SJSA1 (cell line): ENCODE data around the gene DUSP5. TPM values are rescaled to one million over a fixed set of nuclear protein-coding genes. Genes with fewer than 3 reads are reported as not detected.

Source experiments
- DNase-seq, 2 experiments: peaks; one replicate each; pipeline ENCODE4 v3.0.0-alpha.2; 2015 to 2020; ENCODE audit warnings: low spot score in 2 of 2, low read depth in 1 of 2
- H3K27ac ChIP-seq: fragments of 250-450 bp; sonication (Bioruptor Pico); 2 replicates; pipeline ENCODE4 v1.5.1; 2020; ENCODE audit warnings: mild to moderate bottlenecking, moderate library complexity
- H3K27me3 ChIP-seq: fragments of 250-450 bp; sonication (Bioruptor Pico); replicated peaks from 2 replicates; pipeline ENCODE4 v1.5.1; 2020; ENCODE audit warnings: mild to moderate bottlenecking, moderate library complexity
- H3K36me3 ChIP-seq: fragments of 250-450 bp; sonication (Bioruptor Pico); 2 replicates; pipeline ENCODE4 v1.5.1; 2020; ENCODE audit warnings: mild to moderate bottlenecking
- H3K4me1 ChIP-seq: fragments of 250-450 bp; sonication (Bioruptor Pico); replicated peaks from 2 replicates; pipeline ENCODE4 v1.6.1; 2021; ENCODE audit warnings: mild to moderate bottlenecking
- H3K4me3 ChIP-seq: fragments of 250-450 bp; sonication (Bioruptor Pico); 2 replicates; pipeline ENCODE4 v1.5.1; 2020; ENCODE audit warnings: mild to moderate bottlenecking
- H3K9me3 ChIP-seq: fragments of 250-450 bp; sonication (Bioruptor Pico); replicated peaks from 2 replicates; pipeline ENCODE4 v1.5.1; 2020; ENCODE audit warnings: mild to moderate bottlenecking
- total RNA-seq: library from RNA; depleted of rRNA; stranded (reverse); fragments of >200 nt; shearing (Covaris generic); gene quantifications from 2 replicates; pipeline ENCODE4 v1.2.3, GENCODE V29; 2014

DUSP5 gene
- total RNA-seq, 1 experiment from 2014 or later: 12.9 TPM

GRCh38 chr10:110488332-110488681 is 9.4 kb upstream of the DUSP5 start:
- Histone ChIP-seq H3K27me3 (no peaks in the 10 kb centered on the region), H3K27ac (no peak overlapping the region; the same call in 1 of the 2 replicates), H3K4me3 (no peak overlapping the region), H3K9me3 (no peaks in the 10 kb centered on the region), H3K36me3 (no peaks in the 10 kb centered on the region), H3K4me1 (peaks cover 53% of the 10 kb centered on the region)
- DNase-seq: no peak

- Histone ChIP-seq H3K9me3 (no peaks in the 10 kb centered on the region), H3K4me3 (no peak overlapping the region), H3K27ac (no peak overlapping the region), H3K27me3 (no peaks in the 10 kb centered on the region), H3K4me1 (peaks cover 47% of the 10 kb centered on the region), H3K36me3 (no peaks in the 10 kb centered on the region)
- DNase-seq: no peak
Measured at GRCh38 chr10:110488940-110489339, 8.8 kb upstream of the DUSP5 start.

- DNase-seq: no peak
- no peak overlapping the region for H3K27ac ChIP-seq
- no peaks in the 10 kb centered on the region for H3K9me3 ChIP-seq
- peaks cover 51% of the 10 kb centered on the region for H3K4me1 ChIP-seq
- H3K27me3 ChIP-seq: no peaks in the 10 kb centered on the region
- no peak overlapping the region for H3K4me3 ChIP-seq
- no peaks in the 10 kb centered on the region for H3K36me3 ChIP-seq
Measured at GRCh38 chr10:110490640-110491039, 7.1 kb upstream of the DUSP5 start.

GRCh38 chr10:110491346-110491745 is 6.4 kb upstream of the DUSP5 start:
- Histone ChIP-seq H3K36me3 (no peaks in the 10 kb centered on the region), H3K4me1 (peaks cover 58% of the 10 kb centered on the region)

GRCh38 chr10:110492069-110492822 is 5.5 kb upstream of the DUSP5 start:
- Histone ChIP-seq H3K27me3 (no peaks in the 10 kb centered on the region), H3K9me3 (no peaks in the 10 kb centered on the region), H3K36me3 (no peaks in the 10 kb centered on the region), H3K4me3 (no peak overlapping the region), H3K27ac (no peak overlapping the region), H3K4me1 (peaks cover 54% of the 10 kb centered on the region)
- no peak for DNase-seq

More at GRCh38 chr10:110491346-110491745, 6.4 kb upstream of the DUSP5 start:
- no peak for DNase-seq
- Histone ChIP-seq H3K27ac (no peak overlapping the region), H3K27me3 (no peaks in the 10 kb centered on the region), H3K4me3 (no peak overlapping the region), H3K9me3 (no peaks in the 10 kb centered on the region)

- no peak overlapping the region for H3K4me3 ChIP-seq
Measured at GRCh38 chr10:110493832-110494426, 3.8 kb upstream of the DUSP5 start.

GRCh38 chr10:110494532-110494931 is 3.2 kb upstream of the DUSP5 start:
- peaks cover 7% of the 10 kb centered on the region; the same call in 1 of the 2 replicates for H3K36me3 ChIP-seq
- no peak overlapping the region for H3K27ac ChIP-seq
- H3K4me1 ChIP-seq: peaks cover 48% of the 10 kb centered on the region
- no peak overlapping the region for H3K4me3 ChIP-seq
- no peaks in the 10 kb centered on the region for H3K27me3 ChIP-seq
- H3K9me3 ChIP-seq: no peaks in the 10 kb centered on the region
- DNase-seq: no peak

More at GRCh38 chr10:110493832-110494426, 3.8 kb upstream of the DUSP5 start:
- Histone ChIP-seq H3K36me3 (peaks cover 7% of the 10 kb centered on the region; the same call in 1 of the 2 replicates), H3K27ac (no peak overlapping the region), H3K27me3 (no peaks in the 10 kb centered on the region), H3K9me3 (no peaks in the 10 kb centered on the region), H3K4me1 (peaks cover 47% of the 10 kb centered on the region)
- no peak for DNase-seq

GRCh38 chr10:110495731-110496552 is 1.8 kb upstream of the DUSP5 start:
- Histone ChIP-seq H3K27ac (peak overlapping the region; percentile 84), H3K4me3 (peak overlapping the region; percentile 73), H3K36me3 (peaks cover 7% of the 10 kb centered on the region; the same call in 1 of the 2 replicates), H3K4me1 (peaks cover 62% of the 10 kb centered on the region), H3K9me3 (no peaks in the 10 kb centered on the region), H3K27me3 (no peaks in the 10 kb centered on the region)
- DNase-seq: peak; percentile 96

- peaks cover 7% of the 10 kb centered on the region; the same call in 1 of the 2 replicates for H3K36me3 ChIP-seq
- H3K4me3 ChIP-seq: peak overlapping the region; percentile 73
- peaks cover 62% of the 10 kb centered on the region for H3K4me1 ChIP-seq
- no peaks in the 10 kb centered on the region for H3K9me3 ChIP-seq
- DNase-seq: no peak
- H3K27ac ChIP-seq: peak overlapping the region; percentile 84
- H3K27me3 ChIP-seq: no peaks in the 10 kb centered on the region
Measured at GRCh38 chr10:110496553-110497437, 912 bp upstream of the DUSP5 start.

- Histone ChIP-seq H3K4me3 (peak overlapping the region; percentile 73), H3K4me1 (peaks cover 69% of the 10 kb centered on the region), H3K9me3 (no peaks in the 10 kb centered on the region)
Measured at GRCh38 chr10:110498087-110498981, 627 bp downstream of the DUSP5 start.

GRCh38 chr10:110498982-110499795 is 1.5 kb downstream of the DUSP5 start:
- Histone ChIP-seq H3K27me3 (no peaks in the 10 kb centered on the region), H3K27ac (0 out of 2 replicates have a peak overlapping the region, but pooled peaks have one; percentile 79), H3K36me3 (peaks cover 20% of the 10 kb centered on the region), H3K9me3 (no peaks in the 10 kb centered on the region), H3K4me3 (peak overlapping the region; percentile 73), H3K4me1 (peaks cover 76% of the 10 kb centered on the region)
- peak; percentile 66 to 74 for DNase-seq

More at GRCh38 chr10:110498087-110498981, 627 bp downstream of the DUSP5 start:
- Histone ChIP-seq H3K27me3 (no peaks in the 10 kb centered on the region), H3K36me3 (peaks cover 16% of the 10 kb centered on the region), H3K27ac (peak overlapping the region; percentile 84)
- peak; percentile 64 to 67 for DNase-seq
